Rectal smooth muscle tissue (tissue), 1 donor: ENCODE measurements around the gene RHCE.
"Not testable (repeated sequence)": the region's sequence is repeated elsewhere in the genome, so short reads cannot be mapped to it uniquely, and the experiment has no call there.

Experiments
- H3K27ac ChIP-seq: one replicate; pipeline ENCODE4 v1.7.0; 2013; ENCODE audit warnings: low read depth, low read length, inconsistent platforms
- H3K27me3 ChIP-seq: one replicate; pipeline ENCODE4 v1.7.0; 2013; ENCODE audit warnings: low read length; ENCODE audit not compliant: control insufficient read depth, insufficient read depth
- H3K36me3 ChIP-seq: one replicate; pipeline ENCODE4 v1.7.0; 2013; ENCODE audit warnings: low read length; ENCODE audit not compliant: control insufficient read depth, insufficient read depth
- H3K4me1 ChIP-seq: one replicate; pipeline ENCODE4 v1.7.0; 2013; ENCODE audit warnings: low read length; ENCODE audit not compliant: control insufficient read depth, insufficient read depth
- H3K4me3 ChIP-seq: one replicate; pipeline ENCODE4 v1.7.0; 2013; ENCODE audit warnings: low read length
- H3K9ac ChIP-seq: one replicate; pipeline ENCODE4 v1.7.0; 2013; ENCODE audit warnings: low read length

RHCE gene

DNA sequence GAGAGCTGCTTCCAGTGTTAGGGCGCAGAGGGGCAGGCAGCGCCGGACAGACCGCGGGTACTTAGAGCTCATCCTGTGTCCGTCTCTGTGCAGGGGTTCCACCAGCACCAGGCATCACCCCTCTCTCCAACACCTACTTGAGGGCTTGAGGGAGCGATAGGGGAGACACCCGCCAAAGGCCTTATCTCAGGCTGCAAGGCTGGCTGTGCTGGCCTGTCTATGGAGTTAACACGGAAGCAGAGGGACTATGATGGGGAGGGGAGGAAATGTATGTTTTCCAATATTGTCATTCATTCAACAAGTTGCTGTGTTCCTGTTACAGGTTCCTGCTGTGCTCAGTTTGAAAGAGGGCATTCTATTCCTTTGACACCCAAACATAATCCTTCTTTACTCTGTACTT is at the start of gene RHCE:
Gene RHCE (minus strand): TSS at position 111 of the 400 bp plus-strand sequence. CDS start 39 bp downstream, at position 72.
- not testable (repeated sequence) for H3K27ac ChIP-seq, H3K36me3 ChIP-seq, H3K9ac ChIP-seq, H3K4me1 ChIP-seq, H3K27me3 ChIP-seq, H3K4me3 ChIP-seq

DNA sequence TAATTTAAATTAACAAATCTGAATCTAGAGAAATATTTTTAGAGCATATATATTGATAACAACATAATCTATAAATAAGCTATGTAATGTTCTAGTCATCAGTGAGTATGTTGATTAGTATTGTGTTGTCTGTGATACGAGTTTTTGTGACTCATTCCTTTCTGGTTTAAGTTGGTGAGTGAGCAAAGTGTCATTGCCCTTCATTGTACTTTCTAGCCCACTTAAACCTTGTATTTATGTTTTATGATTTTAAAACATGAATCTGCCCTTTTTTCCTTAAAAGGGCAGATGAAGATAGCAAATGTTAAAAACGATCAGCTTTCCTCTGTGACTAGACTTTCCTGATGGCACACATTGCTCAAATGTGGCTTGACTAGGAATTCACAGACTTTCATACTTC is 48.6 kb upstream of the RHCE start:
- peaks cover 9% of the 10 kb centered on the region for H3K4me1 ChIP-seq
- no peaks in the 10 kb centered on the region for H3K36me3 ChIP-seq
- no peak overlapping the region for H3K4me3 ChIP-seq
- no peak overlapping the region for H3K27ac ChIP-seq
- no peak overlapping the region for H3K9ac ChIP-seq
- no peaks in the 10 kb centered on the region for H3K27me3 ChIP-seq

DNA sequence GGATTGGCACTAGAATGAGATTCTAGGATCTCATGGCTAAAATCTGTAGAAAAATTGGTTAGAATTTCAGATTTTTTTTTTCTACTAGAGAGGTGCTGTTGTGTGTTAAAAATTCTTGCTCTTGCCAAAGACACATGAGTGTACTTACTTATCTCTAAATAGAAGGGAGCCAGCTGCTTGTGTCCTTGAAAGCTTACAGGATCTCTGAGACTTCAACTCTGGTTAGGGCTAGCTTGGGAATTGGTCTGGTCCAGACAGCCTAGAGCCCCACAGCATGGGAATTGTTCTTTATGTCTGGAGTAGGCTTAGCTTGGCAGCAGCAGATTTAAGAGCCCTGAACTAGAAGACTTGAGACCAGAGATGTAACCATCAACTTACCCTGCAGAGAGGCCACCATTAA is 47.4 kb upstream of the RHCE start:
- H3K27ac ChIP-seq, result no peak overlapping the region
- no peaks in the 10 kb centered on the region for H3K27me3 ChIP-seq
- H3K9ac ChIP-seq, result no peak overlapping the region
- peaks cover 9% of the 10 kb centered on the region for H3K4me1 ChIP-seq
- no peaks in the 10 kb centered on the region for H3K36me3 ChIP-seq
- no peak overlapping the region for H3K4me3 ChIP-seq

DNA sequence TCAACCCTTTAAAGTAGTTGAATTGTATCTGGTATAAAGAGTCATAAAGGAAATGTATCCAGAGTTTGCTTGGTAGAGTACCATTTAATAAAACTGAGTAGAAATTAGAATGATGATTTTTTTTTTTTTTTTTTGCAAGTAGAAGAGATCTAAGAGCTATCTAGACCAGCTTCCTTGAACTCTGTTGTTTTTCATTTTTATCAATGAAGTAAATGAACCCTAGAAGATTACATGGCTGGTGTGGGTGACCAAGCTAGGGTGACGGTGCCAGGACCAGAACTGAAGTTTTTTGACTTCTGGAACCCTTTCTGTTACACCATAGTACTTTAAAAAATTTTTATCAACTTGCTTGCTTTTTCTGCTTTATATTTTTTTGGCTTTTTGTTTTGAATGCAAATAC is 47.0 kb upstream of the RHCE start:
- peaks cover 9% of the 10 kb centered on the region for H3K4me1 ChIP-seq
- H3K27ac ChIP-seq, result no peak overlapping the region
- H3K9ac ChIP-seq, result no peak overlapping the region
- no peak overlapping the region for H3K4me3 ChIP-seq
- no peaks in the 10 kb centered on the region for H3K36me3 ChIP-seq
- no peaks in the 10 kb centered on the region for H3K27me3 ChIP-seq

DNA sequence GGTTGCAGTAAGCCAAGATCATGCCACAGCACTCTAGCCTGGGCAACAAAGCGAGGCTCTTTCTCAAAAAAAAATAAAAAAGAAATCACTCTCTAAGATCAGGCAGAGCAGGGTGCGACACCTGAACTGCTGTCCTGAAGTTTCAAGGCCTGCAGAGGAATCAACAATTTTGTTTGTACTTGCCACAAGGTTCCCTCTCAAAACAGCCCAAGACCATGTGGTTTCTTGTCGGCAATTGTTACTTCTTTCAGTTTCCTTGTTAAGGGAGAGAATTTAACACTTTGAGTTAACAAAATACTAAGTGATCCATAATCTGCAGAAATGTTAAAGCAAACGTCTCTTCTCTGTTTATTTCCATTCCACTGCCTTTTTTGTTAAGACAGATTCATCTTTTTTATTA is 46.6 kb upstream of the RHCE start:
- H3K27ac ChIP-seq, result no peak overlapping the region
- no peak overlapping the region for H3K9ac ChIP-seq
- H3K4me1 ChIP-seq, result peaks cover 9% of the 10 kb centered on the region

DNA sequence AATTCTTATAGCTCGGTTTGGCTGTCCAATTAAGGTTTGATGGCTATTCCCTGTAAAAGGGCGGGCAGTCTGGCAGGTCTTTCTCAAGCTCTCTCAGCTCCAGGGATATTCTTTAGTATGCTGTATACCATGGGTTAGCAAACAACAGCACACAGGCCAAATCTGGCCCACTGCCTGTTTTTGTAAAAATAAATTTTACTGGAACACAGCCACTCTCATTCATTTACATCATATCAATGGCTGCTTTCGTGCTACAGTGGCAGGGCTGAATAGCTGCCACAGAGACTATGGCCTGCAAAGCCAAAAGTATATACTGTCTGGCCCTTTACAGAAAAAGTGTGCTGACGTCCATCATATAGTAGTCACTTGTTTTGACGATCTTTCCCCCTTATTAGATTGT is 42.1 kb upstream of the RHCE start:
- Histone ChIP-seq H3K4me1 (no peaks in the 10 kb centered on the region), H3K4me3 (no peak overlapping the region), H3K9ac (no peak overlapping the region), H3K27me3 (no peaks in the 10 kb centered on the region), H3K36me3 (peaks cover 5% of the 10 kb centered on the region), H3K27ac (no peak overlapping the region)

More for the DNA sequence above, 46.6 kb upstream of the RHCE start:
- H3K4me3 ChIP-seq, result no peak overlapping the region
- no peaks in the 10 kb centered on the region for H3K36me3 ChIP-seq
- H3K27me3 ChIP-seq, result no peaks in the 10 kb centered on the region

DNA sequence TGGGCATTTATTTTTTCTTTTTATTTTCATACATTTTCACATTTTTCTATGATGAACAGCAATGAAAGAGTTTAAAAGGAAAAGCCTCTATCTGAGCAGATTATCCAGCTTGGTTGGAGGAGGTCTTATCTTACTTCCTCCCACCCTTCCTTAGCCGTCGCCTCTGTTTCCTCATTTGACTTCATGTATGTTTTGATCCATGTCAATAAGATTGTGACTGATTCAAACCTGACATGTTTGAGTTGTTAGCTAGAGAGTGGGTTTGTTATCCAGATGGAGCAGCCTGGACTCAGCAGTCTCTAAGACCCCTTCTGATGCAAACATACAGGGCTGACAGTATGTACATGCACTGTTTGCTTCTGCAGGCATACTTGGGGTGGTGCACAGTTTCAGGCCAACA is 41.2 kb upstream of the RHCE start:
- no peaks in the 10 kb centered on the region for H3K4me1 ChIP-seq
- H3K27ac ChIP-seq, result no peak overlapping the region
- H3K36me3 ChIP-seq, result peaks cover 5% of the 10 kb centered on the region
- H3K27me3 ChIP-seq, result no peaks in the 10 kb centered on the region
- H3K4me3 ChIP-seq, result no peak overlapping the region
- H3K9ac ChIP-seq, result no peak overlapping the region

DNA sequence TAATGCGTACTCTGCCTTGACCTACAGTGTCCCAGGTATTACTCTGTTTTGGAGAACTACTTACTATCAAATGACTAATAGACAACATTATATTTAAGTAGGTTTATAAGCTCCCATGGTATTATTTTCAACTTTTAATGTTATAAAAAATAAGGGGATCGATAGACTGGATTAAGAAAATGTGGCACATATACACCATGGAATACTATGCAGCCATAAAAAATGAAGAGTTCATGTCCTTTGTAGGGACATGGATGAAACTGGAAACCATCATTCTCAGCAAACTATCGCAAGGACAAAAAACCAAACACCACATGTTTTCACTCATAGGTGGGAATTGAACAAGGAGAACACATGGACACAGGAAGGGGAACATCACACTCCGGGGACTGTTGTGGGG is 40.2 kb upstream of the RHCE start:
- not testable (repeated sequence) for H3K27ac ChIP-seq, H3K27me3 ChIP-seq, H3K4me1 ChIP-seq, H3K9ac ChIP-seq, H3K4me3 ChIP-seq, H3K36me3 ChIP-seq

DNA sequence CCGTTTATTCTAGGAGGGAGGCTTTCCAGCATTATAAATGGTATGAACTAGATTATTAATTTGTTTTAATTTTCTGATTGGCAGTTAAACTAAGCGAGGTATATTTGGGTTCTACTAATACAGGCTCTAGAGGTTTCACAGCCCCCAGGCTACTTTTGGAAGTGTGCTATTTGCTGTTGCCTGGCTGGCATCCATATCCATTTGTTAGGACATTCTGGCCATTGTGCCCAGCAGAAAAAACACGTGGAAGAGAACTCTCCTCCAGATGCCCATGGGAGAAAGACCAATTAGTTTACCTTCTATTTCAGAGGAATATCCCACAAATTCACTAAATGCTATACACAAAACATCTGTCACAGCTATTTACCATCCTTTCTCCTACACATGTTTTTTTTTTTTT is 39.4 kb upstream of the RHCE start:
- Histone ChIP-seq H3K4me3 (no peak overlapping the region), H3K27ac (no peak overlapping the region), H3K9ac (no peak overlapping the region), H3K4me1 (no peaks in the 10 kb centered on the region), H3K27me3 (no peaks in the 10 kb centered on the region), H3K36me3 (peaks cover 7% of the 10 kb centered on the region)

DNA sequence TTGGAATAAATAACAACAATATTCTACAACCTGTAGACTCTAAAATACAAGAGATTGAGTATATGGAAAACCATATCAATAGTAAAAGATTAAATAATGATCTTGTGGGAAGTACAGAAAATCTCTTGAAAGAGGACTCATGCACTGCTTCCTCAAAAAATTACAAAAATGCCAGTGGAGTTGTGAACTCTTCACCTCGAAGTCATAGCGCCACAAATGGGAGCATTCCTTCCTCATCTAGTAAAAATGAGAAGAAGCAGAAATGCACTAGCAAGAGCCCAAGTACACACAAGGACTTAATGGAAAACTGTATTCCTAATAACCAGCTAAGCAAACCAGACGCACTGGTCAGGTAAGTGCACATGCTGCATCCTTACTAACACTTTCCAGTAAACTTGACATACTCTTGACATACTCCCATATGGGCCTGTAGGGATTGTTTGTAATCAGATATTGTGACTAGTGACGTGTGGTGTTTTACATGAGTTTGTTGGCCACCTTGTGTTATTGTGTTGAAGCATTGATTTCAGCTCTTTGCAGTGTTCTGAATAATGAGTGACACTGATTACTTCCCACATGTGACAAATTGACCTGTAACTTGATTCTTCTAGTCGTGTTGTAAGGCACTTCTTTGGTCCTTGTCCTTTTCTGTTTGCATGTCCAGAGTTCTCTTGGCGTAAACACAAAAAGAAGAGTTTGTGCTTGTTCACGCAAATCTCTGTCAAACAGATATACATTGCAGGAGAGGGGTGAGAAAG is 38.1 kb upstream of the RHCE start:
- H3K9ac ChIP-seq, result no peak overlapping the region
- H3K4me1 ChIP-seq, result no peaks in the 10 kb centered on the region
- no peak overlapping the region for H3K27ac ChIP-seq

DNA sequence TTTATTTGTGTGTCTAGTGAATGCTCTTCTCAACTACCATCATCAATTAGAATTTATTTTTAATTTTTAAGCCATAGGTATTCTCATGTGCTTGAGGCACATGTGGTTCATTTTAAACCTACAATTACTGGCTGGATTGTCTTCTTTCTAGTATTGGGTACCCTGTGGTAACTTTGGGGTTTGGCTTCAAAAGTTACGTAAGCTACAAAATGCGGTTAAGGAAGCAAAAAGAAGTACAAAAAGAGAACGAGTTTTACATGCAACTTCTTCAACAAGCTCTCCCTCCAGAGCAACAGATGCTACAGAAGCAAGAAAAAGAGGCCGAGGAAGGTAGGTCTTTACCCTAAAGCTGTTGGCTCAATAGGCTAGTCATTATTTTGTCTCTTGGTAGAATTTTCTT is 35.9 kb upstream of the RHCE start:
- H3K4me3 ChIP-seq, result no peak overlapping the region
- H3K27me3 ChIP-seq, result no peaks in the 10 kb centered on the region
- H3K4me1 ChIP-seq, result no peaks in the 10 kb centered on the region
- no peak overlapping the region for H3K27ac ChIP-seq
- H3K36me3 ChIP-seq, result peaks cover 5% of the 10 kb centered on the region
- H3K9ac ChIP-seq, result no peak overlapping the region

More for the DNA sequence above, 38.1 kb upstream of the RHCE start:
- Histone ChIP-seq H3K4me3 (no peak overlapping the region), H3K27me3 (no peaks in the 10 kb centered on the region), H3K36me3 (peaks cover 7% of the 10 kb centered on the region)

DNA sequence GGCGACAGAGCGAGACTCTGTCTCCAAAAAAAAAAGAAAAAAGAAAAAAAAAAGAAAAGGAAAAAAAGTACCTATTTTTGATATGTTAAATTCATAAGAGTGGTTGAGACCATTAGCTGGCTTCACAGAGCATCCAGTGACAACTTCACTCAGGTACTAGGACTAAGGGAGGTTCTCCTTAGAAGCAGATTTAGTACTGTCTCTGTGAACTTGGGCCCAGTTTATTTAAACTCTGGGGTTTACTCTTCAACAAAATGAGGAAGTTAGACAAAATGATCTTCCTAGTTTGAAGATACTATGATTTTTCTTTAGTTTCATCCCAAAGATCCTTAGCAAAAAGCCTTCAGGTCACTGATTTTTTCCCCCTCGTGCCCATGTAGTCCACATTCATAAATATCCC is 31.3 kb upstream of the RHCE start:
- H3K4me1 ChIP-seq, result no peaks in the 10 kb centered on the region
- H3K4me3 ChIP-seq, result no peak overlapping the region
- H3K36me3 ChIP-seq, result peaks cover 4% of the 10 kb centered on the region
- H3K27me3 ChIP-seq, result no peaks in the 10 kb centered on the region
- H3K27ac ChIP-seq, result no peak overlapping the region
- H3K9ac ChIP-seq, result no peak overlapping the region

DNA sequence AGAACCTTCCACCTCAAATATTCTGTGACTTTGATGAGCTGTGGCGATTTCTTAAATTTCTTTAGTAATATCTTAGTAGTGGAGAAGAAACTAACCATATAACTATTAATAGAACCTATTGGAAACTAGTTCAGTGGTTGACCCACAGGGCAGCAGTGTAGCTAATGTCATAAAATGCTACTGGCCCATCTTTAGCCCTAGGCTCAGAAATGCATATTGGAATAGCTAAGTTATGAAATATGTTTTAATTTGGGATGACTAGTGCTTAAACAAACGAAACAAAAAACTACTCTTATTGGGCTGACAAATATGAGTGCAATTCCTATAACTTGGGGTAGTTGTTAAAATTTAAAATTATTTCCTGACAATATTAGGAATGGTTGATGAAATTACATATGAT is 30.3 kb upstream of the RHCE start:
- Histone ChIP-seq H3K27me3 (no peaks in the 10 kb centered on the region), H3K36me3 (peaks cover 2% of the 10 kb centered on the region), H3K27ac (no peak overlapping the region), H3K9ac (no peak overlapping the region), H3K4me1 (no peaks in the 10 kb centered on the region), H3K4me3 (no peak overlapping the region)
